HUDEP-2 (cell line): Measurements from ENCODE around the gene KIAA0513.
"Not testable (repeated sequence)": the region's sequence is repeated elsewhere in the genome, so short reads cannot be mapped to it uniquely, and the experiment has no call there.

ENCODE experiments used
- DNase-seq, 76 experiments: peaks; one replicate each; lab custom pipeline; 2025; ENCODE audit not compliant: unreplicated experiment in 76 of 76; lab: John Stamatoyannopoulos, UW

KIAA0513 gene

DNA sequence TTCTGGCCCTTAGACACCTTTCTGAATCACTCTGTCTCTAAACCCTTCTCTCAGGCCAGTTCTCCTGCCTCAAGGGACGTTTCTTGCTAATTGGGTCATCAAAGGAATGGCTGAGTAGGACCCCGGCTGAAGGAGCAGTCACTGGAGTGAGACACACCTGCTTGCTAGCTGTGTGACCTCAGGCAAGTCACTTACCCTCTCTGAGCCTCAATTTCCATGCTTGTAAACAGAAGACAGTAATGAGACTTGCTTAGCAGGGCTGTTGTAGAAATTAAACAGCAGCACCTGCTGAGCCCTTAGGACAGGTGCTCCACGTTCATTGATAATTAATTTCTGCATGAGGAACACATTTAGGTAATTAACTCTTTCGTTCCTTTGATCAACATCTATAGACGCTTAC lies 77.9 kb downstream of the KIAA0513 start:
- DNase-seq = no peak

DNA sequence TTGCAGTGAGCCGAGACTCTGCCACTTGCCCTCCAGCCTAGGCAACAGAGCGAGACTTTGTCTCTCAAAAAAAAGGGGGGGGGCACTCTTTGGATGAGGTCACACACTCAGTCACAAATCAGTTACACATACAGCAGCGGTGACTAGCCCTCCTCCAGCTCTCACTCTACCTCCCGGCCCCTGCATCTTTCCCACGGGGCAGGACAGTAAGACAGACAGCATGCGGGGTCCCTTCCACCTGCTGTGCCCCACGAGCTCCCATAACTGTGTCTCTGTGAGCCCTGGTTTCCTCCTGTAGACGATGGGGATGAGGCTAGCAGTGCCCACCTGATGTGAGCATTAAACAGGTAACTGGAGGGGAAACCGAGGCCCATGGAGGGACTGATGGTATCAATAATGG lies 79.5 kb downstream of the KIAA0513 start:
- DNase-seq = no peak

DNA sequence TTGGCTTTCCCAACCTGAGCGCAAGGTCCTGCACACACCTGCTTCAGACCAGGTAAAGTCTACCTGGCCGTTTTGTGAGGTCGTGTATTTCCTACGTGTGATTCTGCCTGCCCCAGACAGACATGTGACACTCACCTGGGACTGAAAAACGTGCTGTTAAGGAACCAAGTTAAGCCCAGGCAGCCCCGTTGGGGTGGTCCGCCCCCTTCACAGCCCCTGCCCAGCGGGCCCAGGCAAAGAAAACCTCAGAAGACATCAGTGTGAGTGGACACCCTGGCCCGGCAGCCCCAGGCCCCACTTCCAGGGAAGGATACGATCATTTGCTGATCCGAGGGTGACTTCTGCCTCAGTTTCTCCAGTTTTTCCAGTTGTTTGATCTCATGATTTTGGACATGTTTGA lies 79.9 kb downstream of the KIAA0513 start:
- no peak for DNase-seq

DNA sequence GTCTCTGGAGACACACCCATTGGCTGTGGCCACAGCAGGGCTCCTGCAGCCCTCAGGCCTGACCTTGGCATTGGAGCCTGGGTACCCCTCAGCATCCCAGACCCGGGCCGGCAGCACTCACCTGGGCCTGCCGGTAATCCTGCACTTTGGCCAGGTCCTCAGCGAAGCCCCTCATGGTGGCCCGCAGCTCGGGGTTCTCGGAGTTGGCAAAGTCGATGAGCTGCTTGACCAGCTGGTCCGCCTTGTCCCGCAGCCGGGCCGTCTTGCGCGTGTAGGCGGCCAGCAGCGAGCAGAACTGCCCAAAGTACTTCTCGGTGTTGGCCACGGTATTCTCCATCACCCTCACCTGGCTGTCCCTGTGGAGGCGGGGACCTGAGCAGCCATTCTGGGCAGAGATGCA lies 82.5 kb downstream of the KIAA0513 start:
- no peak for DNase-seq

DNA sequence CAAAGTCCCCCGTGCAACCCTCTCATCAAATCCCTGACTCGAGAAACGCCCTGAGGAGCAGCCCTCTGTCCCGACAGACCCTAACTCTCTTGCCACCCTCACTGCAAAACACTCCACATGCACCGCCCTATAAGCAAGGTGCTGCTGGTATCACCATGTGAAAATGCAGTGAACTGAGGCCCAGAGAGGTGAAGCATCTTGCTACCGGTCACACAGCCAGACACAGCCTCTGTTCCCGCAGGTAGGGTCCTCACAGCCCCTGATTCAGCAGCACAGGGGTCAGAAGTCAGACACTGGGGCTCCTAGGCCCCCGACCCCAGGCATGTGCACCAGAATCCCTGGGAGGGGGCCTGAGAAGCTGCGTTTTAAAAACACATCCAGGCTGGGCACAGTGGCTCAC lies 83.6 kb downstream of the KIAA0513 start:
- no peak for DNase-seq

DNA sequence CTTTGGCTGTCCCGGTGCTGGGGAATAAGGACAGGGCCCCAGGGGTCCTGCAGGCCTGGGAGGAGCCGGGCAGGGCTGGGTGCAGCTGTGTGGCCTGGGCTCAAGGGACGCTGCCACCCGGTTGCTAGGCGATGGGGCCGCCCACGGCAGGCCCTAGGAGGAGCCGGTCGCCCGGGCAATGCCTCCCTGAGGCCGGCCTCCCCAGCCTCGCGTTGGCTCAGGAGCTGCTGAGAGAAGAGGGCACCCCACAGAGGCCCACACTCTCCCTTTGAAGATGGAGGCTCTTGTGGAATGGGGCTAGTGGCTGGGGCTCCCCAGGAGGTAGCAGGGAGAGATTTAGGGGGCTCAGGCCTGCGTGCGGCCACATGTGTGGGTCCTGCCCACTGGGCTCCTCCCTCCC lies 84.8 kb downstream of the KIAA0513 start, which contains the start of gene CIBAR2:
CIBAR2 (minus strand) TSS at position 109 of the 400 bp plus-strand sequence. CDS start 120 bp downstream, outside the sequence.
- DNase-seq = peak in 1 of 76 experiments; percentile 13

DNA sequence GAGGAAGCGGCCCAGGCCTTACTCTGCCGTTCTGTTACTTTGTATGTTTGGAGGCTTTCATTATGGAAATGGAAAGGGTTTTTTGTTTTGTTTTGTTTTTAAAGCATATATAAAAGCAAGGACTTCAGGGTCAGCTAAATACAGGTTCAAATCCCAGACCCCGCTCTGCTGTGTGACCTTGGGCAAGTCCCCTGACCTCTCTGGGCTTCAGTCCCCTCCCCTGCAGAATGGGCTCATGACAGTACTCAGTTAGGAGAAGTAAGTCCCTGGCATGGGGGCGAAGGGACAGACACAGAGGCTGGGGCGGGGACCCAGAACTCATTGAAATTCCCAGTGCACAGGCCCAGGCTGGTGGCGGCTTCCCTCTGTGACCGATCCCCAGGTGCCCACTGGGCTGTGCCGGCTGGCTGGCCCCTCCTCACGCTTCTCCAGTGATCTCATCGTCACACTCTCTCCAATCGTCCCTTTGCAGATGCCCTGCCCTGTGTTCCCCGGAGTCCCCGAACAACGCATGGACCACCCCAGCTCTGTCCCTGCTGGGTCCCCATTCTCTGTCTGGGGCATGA lies 85.7 kb downstream of the KIAA0513 start:
- DNase-seq = no peak

DNA sequence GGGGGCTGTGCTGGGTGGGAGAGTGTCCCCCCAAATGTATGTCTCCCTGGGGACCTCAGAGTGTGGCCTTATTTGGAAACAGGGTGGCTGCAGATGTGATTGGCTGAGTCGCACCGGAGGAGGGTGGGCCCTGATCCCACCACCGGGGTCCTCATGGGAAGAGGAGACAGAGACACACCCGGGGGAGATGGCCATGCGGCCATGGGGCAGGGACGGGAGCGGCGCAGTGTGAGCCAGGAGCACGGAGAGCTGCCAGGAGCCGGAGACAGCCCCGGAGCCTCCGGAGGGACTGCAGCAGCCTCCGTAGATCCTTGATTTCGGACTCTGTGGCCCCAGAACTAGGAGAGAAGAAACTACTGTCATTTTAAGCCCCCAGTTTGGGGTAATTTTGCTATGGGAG lies 86.3 kb downstream of the KIAA0513 start:
- DNase-seq = no peak

DNA sequence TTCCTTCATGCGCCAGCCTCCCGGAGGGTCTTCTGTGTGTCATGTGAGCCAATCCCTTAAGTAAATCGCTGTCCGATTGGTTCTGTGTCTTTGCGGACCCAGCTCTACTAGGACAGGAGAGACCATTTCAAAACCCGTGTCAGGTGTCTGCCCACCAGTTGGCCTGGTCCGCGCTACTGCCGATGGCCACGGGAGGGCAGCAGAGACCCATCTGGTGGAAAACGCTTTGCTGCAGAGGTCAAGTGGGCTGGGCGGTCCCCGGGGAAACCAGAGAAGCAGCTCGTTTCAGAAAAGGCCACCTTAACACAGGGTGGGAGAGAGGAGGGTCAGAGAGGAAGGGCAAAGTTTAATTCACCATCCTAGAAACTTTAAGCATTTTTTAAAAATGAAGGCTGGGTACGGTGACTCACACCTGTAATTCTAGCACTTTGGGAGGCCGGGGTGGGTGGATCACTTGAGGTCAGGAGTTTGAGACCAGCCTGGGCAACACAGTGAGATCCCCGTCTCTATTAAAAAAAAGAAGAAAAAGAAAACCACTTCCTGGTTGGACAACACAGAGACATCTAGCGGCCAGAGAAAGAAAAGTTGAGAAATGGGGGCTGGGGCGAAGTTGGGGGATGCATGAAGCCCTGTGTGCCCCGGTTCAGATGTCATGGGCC lies 87.4 kb downstream of the KIAA0513 start:
- peak in 71 of 76 experiments; percentile 2 to 87 (median 62) for DNase-seq

DNA sequence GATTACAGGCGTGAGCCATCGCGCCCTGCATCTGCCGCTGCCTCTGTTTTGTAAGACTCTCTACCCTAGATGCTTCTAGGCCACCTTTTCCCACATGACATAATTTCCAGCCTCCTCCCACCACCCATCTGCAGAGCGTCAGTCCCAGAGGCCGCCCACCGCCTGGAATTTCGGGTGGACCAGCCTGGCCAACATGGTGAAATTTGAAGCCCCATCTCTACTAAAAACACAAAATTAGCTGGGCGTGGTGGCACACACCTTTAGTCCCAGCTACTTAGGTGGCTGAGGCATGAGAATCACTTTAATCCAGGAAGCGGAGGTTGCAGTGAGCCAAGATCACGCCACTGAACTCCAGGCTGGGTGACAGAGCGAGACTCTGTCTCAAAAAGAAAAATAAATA lies 89.8 kb downstream of the KIAA0513 start:
- no peak for DNase-seq

DNA sequence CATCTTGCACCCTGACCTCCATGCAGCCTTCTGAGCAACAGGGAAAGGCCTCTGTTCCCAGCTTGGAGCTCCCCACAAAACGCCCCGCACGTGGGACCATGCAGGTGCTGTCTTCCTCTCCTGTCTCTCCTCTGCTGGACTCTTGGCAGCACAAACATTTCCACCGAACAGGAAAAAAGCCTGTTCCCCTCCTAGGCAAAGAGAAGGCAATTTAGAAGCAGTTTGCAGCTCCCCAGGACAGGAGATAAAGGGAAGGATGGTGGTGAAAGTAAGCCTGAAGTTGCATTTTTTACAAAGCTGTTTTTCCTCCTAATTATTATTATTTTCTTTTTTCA lies 92.4 kb downstream of the KIAA0513 start:
- no peak for DNase-seq

DNA sequence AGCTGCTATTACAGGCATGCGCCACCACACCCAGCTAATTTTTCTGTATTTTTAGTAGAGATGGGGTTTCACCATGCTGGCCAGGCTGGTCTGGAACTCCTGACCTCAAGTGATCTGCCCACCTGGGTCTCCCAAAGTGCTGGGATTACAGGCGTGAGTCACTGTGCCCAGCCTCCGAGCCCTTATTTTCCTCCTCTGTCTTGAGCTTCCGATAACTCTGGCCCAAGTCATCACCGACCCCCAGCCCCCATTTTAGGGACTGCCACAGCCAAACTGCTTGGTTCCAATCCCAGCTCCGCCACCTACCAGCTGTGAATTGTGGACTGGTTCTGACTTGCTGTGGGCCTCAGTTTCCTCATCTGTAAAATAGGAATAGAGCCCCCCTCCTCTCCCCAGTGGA lies 95.8 kb downstream of the KIAA0513 start:
- not testable (repeated sequence) for DNase-seq

DNA sequence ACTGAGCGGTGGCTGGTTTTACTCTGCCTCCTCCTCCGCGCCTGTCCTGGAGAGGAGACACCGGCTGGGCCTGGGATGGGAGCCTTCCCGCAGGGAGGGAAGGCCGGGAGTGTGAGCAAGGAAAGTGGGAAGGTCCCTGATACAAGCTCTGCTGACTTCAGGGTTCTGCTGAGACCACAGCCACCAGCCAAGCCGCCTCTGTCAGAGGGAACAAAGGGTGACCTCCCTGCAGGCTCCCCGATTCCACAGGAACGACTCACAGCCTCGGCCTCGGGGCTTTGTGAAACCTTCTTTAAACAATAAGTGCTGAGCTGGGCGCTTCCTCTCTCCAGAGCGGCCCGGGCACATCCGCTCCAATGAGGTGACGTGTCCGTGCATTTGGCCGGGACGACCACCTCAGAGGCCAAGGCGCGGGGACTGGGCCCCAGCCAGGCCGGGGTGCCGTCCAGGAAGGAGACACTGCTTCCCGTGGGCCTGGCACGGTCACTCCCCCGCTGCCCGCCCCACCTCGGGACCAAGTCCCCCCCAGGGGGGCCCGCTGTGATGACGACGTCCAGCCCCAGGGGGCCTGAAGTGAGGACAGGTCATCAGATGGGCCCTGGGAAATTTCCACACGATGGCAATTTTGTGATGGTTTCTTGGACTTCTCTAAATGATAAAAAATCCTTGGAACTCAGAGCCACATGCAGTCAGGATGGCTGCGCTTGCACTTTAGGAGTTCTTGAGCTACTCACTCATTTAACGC lies 96.5 kb downstream of the KIAA0513 start:
- no peak for DNase-seq

DNA sequence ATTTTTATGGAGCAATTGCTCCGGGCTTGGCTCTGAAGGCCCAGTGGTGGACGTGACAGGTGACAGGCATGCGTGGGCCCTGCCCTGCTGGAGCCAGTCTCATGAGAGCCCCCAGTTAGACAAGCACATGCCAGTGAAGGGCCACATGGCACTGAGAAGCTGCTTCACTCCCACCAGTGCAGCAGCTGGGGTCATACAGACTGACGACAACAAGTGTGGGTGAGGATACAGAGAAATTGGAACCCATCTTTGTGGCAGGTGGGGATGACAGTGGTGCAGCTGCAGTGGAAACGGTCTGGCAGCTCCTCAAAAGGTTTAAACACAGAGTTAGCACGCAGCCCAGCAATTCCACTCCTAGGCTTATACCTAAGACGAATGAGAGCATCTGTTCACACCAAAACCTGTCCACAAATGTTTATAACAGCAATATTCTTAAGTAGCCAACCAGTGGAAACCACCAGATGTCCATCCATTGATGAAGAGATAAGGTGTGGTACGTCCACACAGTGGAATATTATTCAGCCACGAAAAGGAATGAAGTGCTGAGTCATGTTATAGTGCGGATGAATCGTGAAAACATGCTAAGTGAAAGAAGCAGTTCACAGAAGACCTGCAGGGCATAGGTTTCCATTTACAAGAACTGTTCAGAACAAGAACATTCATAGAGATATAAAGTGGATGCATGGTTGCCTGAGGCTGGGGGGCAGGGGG lies 97.2 kb downstream of the KIAA0513 start:
- no peak for DNase-seq

DNA sequence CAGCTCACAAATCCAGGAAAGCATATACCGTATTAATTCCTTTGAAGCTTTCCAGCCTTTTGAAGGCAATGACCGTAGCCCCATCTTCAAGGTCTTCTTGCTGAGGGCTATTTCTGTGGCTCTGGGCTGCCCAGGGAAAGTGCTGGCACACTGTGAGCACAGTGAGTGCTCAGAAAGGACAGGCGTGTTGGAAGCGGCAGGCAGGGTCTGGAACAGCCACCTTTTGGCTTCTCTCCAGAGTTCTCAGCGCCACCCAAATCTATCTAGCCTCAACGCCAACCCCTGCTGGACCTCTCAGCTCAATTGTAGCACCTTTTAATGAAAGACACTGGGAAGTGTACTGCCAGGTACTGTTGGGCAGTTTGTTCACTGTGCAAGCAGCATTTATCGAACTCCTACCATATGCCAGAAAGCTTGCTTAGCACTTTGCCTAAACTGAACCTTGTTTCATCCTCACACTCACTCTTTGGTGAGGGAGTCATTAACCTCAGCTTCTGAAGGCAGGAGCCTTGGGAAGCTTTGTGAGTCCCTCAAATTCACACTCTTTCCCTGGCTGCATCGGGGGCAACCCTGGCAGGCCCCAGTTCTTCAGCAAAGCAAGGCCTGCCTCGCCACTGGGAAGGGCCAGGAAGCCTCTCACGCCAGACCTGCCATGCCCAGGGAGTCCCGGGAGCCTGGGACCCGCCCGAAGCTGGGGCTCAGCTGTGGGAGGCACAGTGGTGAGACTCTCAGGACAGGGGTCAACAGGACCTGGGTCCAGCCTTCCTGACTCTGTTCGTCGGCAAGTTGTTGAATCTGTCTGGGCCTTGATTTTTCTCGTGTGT lies 98.2 kb downstream of the KIAA0513 start:
- no peak for DNase-seq

DNA sequence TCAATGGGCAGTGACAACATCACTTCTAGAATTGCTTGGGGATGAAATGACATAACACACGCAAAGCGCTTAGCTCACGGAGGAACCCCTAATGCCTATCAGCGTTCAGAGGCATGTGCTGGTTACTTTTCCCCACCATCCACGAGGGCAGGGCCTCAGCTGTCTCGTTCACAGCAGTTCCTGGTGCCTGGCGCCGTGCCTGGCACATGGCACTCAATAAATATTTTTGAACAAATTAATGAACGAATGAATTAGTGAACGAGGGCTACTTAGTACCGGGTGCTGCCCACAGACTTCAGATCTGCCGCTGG lies 98.8 kb downstream of the KIAA0513 start:
- DNase-seq = no peak

DNA sequence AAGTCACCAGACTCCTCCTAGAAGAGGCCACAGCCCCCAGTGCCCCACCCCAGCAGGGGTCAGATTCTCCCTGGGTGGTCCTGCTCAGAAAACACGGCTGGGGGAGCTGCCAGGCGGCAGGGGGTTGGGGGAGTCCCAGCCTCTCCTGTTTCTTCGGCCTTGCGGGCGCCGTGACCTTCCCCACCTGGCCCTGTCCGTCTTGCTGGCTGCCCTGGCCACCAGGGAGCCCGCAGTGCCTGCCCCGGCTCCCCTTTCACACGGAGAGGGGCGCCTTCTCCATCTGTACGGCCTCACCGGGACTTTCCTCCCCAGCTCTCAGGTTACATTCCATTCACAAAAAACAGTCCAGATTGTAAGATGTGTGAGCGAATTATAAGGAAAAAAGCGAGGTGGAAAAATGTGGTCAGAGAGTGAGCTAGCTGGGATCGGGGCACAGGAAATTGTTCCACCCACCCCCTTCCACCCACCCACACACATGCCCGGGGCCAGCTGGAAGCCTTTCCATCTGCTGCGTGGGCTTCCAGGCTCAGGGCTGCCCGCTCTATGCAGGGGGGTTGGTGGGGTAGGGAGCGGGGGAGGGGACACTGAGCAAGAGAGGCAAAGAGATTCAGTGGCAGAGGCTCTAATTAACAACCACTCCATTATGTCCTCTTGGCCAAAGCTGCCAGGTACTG lies 99.2 kb downstream of the KIAA0513 start:
- DNase-seq = peak in 2 of 76 experiments; percentile 3 to 22

DNA sequence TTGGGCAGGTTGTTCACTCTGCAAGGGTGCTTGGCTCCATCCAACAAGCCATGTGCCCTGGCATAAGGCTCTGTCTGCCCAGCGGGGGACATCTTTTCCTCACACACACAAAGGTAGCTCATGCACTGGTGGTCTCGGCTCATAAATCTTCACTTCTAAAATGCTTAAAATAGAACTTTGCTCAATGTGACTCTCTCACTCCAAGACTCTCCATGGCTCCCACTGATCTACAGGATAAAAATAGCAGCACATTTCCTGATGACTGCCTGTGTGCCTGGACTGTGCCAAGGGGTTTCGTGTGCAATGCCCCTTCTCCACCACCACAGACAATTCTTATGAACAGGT lies 99.8 kb downstream of the KIAA0513 start:
- no peak for DNase-seq

DNA sequence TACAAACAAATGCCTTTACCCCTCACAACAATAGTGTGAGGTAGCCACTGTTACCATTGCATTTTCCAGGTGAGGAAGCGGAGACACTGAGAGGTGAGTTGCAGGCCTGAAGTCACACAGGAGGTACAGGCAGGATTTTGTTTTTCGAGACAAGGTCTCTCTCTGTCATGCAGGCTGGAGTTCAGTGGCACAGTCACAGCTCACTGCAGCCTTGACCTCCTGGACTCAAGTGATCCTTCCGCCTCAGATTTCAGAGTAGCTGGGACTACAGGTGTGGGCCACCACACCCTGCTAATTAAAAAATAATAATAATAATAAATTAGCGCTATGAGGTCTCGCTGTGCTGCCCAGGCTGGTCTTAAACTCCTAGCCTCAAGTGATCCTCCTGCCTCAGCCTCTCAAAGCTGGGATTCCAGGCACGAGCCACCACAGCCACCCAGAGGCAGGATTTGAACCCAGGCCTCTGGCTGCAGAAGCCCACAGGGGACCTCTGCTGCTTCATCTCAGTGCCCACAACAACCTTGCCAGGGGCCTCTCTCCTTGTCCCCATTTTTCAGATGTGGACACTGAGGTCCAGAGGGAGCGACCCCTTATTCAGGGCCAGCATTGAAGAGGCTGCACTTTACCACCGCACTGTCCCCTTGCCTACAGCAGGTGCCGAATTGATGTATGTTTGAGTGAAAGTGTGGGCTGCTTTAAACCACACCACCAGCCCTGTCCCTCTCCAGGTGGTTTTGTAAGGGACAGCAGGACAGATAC lies 100.7 kb downstream of the KIAA0513 start:
- DNase-seq = no peak
